ENCODE data around the gene PPP2R5B.

The PPP2R5B gene

DNA sequence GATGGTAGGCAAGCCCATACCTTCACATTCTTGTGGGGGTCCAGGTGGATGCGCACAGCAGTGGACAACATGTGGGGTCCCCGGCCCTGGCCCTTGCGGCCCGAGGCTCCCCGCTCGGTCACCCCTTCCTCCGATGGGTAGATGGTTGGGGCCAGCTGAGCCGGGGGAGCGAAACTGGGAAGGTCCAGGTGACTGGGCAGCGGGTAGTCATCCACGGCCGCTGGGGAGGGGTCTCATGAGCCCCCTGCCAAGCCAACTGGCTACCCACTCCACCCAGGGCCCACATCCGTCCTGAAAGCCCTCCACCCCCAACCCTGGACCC is 18.2 kb upstream of the PPP2R5B start:
- H3K4me3 ChIP-seq (ENCODE audit: low read depth, low read length): no peak overlapping the region

DNA sequence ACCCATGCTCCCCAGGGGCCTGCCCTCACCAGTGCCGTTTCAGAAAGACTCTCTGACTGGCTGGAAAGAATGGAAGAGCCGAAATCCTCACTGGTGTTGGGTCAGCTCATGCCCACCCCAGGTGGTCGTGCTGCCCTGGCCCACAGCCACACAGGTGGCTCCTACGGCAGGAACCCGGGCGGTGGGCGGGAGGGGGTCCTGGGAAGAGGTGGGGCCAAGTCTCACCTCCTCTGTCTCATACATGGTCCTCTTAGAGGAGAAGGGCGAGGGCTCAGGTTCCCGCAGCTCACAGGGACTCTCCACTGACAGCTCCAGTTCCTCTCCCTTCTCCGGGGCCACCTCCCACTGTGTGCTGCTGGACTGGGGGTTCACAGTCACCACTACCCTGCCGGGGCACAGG is 15.7 kb upstream of the PPP2R5B start:
- no peak overlapping the region for H3K4me3 ChIP-seq (ENCODE audit: low read depth, low read length)

DNA sequence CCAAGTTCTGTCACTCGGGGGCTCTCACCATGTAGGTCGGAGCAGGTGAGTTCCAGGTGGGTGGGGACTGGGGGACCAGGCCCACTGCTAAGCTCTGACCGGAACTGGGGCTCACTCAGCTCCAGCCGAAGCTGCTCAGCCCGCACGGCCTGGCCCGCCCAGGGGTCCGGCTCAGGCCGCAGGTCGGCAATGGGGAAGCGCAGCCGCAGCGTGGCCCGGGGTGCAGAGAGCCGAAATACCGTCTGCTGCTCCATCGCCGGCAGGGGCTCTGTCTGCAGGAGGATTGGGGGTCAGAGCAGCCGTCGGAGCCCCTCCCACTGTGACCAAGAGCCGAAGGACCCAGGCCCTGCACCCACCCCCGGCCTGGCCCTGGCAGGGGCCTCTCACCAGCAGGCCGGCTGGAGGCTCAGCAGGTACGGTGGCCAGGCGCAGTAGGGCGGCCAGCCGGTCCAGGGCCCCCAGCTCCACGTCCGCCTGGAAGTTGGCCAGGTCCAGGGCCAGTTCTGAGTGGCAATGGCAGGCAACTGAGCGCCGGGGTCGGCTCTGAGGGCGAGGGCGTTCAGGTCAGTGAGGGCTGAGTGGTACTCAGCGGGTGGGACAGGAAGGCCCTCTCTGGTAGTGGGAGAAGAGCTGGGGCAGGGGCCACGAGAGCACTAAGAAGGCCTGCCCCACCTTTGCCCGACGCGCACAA is 14.7 kb upstream of the PPP2R5B start:
- no peak overlapping the region for H3K4me3 ChIP-seq (ENCODE audit: low read depth, low read length)

DNA sequence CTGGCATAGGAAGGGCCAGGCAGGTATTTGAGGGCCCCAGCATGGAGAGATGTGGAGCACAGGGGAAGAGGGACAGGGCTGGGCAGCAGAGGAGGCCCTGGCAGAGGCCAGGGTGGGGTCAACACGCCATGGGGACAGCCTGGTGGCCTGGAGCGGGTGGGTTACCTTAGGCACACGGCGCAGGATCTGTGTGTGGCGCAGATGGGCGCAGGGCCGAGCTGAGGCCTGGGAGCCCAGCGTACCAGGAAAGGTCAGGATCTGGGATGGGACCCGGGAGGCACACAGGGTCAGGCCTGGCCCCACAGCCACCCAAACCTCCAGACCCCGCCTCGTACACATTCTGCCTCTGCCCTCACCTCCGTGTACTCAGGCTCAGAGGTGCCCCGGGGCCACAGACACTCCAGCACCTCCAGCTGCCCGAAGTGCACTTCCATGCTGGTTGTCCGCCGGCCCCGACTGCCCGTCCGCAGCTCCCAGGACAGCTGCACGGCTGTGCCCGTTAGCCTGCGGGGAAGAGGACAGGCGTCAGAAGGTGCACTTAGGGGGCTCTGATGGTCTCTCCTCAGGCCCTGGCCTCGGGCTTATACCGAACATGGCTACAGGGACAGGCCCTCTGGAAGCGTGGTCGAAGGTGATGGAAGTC is 13.9 kb upstream of the PPP2R5B start:
- H3K4me3 ChIP-seq (ENCODE audit: low read depth, low read length): no peak overlapping the region

DNA sequence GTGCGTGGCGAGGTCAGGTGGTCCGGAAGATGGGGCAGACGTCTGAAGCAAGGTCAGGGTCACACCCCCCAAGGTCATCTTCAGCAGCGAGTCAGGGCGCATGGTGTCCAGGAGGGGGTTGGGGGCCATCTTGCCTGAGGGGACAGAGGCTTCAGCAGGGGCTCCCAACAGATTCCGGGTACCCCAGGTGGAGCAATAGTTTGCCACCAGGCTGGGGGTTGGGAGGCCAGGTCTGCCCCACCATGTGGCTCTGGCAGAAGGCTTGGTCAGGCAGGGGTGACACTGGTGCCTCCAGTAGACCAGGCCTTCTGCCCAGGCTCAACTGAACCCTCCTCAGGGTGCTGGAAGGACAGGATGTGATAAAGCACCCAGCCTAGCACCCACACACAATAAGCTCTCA is 13.3 kb upstream of the PPP2R5B start:
- no peak overlapping the region for H3K4me3 ChIP-seq (ENCODE audit: low read depth, low read length)

DNA sequence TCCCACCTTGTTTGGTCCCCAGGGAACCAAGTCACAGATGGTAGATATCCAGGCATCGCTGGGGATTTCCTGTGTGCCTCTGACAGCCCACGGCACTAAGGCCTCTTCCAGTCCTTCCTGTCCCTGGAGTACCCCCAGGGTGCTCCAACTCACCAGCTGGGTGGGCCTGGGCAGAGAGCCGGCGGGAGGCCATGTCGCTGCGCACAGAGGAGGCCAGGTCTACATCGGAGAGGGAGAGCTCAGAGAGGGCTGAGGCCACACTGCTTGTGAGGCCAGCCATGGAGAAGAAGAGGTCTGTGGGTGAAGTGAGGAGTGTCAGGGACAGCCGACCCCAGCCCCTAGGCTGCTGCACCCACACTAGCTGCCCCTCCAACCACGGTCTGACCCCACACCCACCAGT is 12.8 kb upstream of the PPP2R5B start:
- H3K4me3 ChIP-seq (ENCODE audit: low read depth, low read length): no peak overlapping the region

DNA sequence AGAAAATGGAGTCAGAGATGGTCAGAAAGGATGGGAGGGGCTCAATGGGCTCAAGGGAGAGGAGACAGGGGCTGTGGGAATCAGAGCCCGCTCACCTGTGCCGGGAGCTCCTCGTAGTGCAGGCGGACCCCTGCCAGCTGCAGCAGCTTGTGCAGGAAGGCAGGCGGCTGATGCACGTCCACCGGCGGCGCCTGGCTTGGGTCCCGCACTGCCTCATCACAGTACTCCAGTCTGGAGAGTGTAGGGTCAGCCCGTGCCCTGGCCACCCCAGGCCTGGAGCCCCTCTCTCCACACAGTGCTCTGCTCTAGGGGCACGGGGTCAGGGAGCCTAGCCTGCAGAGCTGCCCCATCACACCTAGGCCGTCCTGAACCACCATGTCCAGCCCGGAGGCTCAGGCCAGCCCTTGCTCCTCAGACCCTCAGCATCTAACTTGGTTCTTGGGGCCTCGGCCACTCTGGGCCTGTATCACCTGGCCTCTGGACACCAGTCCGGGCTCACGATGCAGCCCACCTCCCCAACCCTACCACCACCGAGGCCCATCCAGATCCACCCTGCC is 11.2 kb upstream of the PPP2R5B start:
- H3K4me3 ChIP-seq (ENCODE audit: low read depth, low read length): no peak overlapping the region

DNA sequence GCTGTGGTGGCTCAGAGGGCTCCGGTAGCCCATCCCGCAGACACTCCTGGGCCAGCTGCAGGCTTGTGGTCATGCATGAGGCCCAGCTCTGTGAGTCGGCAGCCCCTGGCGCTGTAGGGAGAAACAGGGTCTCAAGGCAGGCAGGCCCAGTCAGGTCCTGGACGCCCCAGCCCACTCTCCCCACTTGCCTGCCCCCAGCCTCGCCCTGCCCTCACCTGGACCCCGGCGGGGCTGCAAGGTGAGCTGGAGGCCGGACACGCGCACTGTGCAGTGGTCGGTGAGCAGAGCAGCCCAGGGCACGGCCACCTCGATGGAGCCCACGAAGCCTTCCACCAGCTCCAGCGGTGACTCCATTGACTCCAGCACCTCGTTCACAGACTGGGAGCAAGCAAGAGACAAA is 10.4 kb upstream of the PPP2R5B start:
- H3K4me3 ChIP-seq (ENCODE audit: low read depth, low read length): no peak overlapping the region

DNA sequence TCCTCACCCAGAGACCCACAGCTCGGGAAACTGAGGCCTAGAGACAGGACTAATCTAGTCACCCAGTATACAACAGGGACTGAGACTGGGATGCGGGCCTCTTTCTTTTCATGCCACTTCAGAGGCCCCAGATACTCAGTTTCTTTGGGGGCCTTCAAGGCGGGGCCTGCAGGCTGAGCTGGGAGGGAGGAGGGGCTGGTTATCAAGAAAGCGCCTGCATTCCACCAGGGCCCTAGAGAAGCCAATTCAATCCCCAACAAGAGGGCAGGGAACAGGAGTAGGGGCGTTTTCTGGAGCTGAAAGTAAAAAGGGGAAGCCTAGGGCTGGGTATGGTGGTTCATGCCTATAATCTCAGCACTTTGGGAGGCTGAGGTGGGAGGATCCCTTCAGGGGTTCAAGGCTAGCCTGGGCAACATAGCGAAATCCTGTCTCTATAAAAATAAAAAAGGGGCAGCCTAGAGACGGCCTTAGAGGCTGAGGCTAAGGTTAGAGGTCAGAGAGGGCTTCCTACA is 9.1 kb upstream of the PPP2R5B start:
- no peak overlapping the region for H3K4me3 ChIP-seq (ENCODE audit: low read depth, low read length)

DNA sequence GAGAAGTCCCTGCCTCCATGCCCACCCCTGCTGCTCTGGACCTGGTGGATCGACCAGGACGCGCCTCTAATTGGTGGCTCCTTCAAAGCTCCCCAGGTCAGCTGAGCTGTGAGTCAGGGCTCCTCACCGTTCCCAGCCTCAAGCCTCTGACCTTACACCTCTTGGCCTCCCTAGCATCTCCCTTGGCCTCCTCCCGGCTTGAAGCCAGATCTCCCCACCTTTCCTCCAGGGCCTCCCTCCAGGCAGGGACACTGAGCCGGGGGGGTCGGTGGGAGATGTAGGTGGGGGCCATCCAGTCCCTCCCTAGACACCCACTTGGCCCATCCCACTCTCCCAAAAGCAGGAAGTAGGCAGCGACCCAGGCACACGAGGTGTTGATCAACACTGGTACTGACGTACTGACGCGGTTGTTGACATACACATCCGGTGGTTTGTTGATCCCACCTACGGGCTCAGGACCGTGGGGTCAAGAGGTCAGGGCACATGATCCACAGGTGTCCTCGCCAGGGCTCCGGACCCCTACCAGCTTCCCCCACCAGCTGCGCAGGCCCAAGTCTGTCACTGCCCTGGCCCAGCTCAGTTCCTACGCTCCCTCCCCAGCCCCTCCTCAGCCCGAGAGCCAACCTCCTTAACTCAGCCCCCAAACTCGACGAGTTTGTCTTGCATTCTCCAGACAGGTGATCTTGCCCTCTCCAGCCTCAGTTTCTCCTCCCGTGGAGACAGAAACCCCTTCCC is 8.3 kb upstream of the PPP2R5B start:
- peak overlapping the region; percentile 84 for H3K4me3 ChIP-seq (ENCODE audit: low read depth, low read length)

DNA sequence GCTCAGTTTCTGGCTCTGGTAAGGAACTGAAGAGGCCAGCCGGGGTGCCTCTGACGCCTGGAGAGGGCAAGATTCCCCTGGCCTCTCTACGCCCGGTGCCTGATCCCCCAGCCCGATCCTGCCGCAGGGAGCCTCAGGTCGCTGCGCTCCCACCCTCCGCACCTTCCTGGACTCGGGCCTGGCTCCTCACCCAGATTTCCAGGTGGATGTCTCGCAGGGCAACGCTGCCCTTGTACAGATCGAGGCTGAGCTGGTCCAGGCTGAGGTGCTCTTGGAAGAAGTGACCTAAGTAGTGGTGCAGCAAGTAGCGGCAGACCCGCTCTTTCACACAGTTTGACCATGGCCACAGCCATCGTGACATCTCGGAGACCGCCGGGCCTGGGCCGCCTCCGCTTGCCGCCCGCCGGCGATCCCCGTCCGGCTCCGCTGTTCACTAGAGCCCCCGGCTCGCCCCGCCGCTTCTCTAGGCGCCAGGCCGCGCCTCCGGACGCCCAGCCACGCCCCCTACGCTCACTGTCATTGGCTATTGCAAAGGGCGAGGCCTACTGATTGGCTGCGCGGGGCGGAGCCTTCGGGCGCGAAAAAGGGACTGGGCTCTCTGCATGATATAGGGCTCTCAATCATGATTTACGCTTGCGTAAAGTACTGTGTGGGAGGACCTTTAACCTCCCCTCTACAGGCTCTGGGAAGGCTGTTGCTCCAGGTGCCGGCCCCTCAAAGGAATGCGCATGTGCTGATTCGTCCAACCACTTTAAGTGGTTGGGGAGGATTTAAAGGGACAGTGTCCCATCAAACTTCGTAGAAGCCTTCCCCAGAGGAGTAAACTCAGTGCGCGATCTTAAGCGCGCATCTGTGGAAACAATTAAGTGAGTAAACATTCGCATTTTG is 7.5 kb upstream of the PPP2R5B start, which contains the start of gene ATG2A:
Gene ATG2A (minus strand): TSS at position 435 of the 888 bp plus-strand sequence. CDS start 74 bp downstream, at position 361.
- peak within 1 kb of the TSS; percentile 84 for H3K4me3 ChIP-seq (ENCODE audit: low read depth, low read length)

DNA sequence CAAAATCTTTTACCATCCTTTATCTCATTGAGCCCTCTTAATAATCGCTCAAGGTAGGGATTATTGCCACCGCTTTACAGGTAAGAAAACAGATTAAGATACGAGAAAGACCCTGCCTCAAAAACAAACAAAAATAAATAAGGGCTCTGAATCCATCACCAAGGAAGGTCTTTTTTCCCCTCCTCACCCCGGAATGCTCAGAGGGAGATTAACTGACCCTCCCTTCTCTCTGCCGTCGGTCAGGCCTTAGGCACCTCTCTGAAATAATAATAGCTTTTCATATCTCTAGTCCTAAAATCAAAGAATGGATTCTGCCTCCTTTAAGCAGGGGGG is 6.9 kb upstream of the PPP2R5B start:
- H3K4me3 ChIP-seq (ENCODE audit: low read depth, low read length): peak overlapping the region; percentile 0

DNA sequence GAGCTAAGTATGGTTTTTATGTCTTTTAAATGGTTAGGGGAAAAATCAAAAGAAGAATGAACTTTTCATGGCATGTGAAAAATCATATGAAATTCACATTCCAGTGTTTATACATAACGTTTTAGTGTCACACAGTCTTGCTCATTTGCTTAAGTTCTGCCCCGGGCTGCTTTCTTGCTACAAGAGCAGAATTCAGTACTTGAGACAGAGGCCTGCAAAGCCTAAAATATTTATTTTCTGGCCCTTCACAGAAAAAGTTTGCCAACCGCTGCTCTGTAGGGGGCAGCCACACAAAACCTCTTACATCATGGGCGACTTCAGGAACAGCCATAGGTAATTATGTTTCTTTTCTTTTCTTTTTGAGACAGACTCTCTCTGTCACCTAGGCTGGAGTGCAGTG is 6.5 kb upstream of the PPP2R5B start:
- peak overlapping the region; percentile 0 for H3K4me3 ChIP-seq (ENCODE audit: low read depth, low read length)

DNA sequence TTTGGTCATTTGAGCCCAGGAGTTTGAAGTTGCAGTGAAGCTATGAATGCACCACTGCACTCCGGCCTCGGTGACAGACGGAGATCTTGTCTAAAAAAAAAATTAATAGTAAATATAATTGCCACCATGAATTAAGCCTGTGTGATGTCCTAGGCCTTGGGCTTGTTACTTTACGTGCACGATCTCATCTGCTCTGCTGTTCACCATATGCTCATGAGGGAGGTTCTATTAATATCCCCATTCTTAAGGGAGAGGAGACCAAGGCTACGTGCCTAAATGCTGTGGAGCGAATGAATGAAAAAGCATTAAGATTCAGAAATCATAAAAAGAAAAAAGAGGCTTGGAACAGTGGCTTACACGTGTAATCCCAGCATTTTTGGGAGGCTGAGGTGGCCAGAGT is 4.9 kb upstream of the PPP2R5B start:
- H3K4me3 ChIP-seq (ENCODE audit: low read depth, low read length): no peak overlapping the region

DNA sequence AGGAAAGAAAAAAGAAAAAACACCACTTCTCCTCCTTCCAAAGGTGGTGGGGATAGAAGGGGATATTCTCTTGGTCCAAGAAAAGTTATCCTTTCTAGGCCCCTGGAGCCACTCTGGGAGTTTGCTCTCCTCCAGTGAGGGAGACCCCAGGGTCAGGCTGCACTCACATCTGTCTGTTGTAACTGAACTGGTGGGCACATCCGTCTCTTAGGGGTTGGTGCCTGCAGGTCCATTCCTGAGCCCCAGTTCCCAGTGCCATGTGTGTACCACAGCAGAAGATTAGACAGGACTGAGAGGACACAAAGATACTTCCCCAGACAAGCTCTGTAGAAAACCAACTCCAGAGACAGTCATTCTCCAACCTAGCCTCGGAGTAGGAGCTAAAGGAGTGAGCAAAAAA is 4.4 kb upstream of the PPP2R5B start:
- no peak overlapping the region for H3K4me3 ChIP-seq (ENCODE audit: low read depth, low read length)

DNA sequence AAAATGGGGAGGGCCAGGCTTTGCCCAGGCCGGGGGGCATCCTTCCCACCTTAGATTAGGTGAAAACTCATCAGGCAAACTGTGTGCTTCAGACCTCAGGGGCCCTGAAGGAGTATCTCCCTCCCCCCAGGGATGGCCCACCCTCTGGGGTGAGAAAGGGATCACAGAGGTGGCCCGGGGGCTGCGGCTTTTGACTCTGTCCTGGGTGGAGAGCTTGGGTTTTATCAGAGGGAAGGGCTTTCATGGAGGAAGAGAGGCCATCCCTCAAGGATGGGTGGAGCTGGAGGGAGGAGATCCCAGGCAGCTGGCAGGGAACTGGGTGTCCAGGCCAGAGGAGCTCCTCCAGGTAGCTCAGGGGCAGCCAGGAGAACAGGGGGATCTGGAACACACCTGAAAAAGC is 3.1 kb upstream of the PPP2R5B start:
- H3K4me3 ChIP-seq (ENCODE audit: low read depth, low read length): no peak overlapping the region

DNA sequence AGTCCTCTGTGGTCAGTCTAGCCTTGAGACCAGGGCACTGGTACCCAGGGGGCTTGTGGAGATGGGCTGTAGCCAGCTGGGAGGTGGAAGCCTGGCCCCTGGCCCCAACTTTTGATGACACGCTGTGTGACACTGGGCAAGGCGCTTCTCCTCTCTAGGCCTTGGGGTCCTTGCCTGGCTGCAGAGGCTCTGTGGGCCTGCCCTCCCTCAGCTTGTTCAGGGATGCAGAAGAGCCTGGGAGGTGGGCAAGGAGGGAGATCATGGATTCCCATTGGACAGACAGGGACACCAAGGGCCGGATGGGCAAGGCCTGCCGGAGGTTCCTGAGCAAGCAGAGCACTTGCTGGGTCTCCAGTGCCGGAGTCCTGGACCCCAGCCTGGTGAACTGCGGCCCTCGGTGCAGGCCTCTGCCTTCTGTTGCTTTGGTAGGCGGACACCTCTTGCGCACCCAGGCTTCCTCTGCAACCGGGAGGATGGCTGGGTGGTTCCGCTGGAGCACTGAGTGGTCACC is 1.3 kb upstream of the PPP2R5B start:
- H3K4me3 ChIP-seq (ENCODE audit: low read depth, low read length): no peak overlapping the region

DNA sequence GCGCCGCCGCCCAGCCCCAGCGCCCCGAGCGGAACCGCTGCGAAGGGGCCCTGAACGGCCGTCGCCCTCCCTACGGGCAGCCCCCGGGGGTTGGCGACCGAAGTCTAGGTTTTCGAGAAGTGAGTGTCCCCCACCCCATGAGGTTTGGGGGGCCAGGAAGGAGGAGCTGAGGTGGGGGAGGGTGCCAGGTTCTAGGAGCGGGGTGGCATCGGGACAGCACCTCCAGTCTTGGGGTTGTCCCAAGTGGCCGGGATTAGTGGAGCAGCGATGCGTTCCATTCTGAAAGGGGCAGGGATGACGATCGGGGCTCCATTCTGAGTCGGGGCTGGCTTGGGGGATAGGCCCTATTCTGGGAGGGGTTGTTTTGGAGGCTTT is 408 bp downstream of the PPP2R5B start:
- peak overlapping the region; percentile 51 for H3K4me3 ChIP-seq (ENCODE audit: low read depth, low read length)

DNA sequence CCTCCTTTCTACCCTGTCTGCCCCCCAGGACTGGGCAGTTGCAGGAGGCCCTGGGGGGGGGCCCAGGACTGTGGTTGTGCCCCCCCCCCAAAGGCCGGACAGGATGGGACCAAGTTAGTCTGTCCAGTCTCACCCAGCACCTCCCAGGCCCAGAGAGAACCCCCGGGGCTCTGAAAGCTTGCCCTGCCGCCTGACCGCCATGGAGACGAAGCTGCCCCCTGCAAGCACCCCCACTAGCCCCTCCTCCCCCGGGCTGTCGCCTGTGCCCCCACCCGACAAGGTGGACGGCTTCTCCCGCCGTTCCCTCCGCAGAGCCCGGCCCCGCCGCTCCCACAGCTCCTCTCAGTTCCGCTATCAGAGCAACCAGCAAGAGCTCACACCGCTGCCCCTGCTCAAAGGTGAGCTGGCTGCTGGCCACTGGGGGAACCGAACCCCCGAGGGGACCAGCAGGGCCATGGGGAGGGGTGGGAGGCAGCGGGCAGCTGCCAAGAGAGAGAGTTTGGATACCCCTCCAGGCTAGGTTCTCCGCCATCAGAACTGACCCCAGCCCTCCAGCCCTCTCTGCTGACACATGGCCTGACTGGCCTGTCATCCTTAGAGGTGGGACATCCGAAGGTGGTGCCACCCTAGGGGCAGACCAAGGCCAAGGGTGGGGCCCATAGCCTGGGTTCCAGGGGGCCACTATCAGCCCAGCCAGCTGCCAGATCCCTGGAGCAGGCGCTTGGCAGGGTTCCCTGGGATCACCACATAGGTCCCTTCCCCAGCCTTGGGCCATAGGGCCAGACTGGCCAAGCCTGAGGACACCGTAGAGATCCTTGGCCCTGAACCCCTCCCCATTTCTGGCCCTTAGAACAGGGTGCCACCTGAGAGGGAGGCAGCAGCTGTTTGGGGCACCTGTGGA is 1.3 kb downstream of the PPP2R5B start:
- no peak overlapping the region for H3K4me3 ChIP-seq (ENCODE audit: low read depth, low read length)

DNA sequence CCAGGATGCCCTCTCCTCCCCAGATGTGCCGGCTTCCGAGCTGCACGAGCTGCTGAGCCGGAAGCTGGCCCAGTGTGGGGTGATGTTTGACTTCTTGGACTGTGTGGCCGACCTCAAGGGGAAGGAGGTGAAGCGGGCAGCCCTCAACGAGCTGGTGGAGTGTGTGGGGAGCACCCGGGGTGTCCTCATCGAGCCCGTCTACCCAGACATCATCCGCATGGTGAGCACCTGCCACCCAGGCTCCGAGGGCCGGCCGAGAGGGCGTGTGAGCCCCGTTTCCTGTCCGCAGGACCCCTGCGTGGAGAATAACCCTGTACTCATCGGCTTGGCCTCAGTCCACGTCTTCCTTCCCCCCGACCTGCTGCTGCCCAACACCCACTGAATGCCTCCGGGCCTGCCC is 2.2 kb downstream of the PPP2R5B start:
- H3K4me3 ChIP-seq (ENCODE audit: low read depth, low read length): no peak overlapping the region
